Measurements from ENCODE around the gene PARD3B.

GRCh38 chr2:204835786-204836185 is 290.5 kb downstream of the PARD3B start:
- TF ChIP-seq, protein P1, sequence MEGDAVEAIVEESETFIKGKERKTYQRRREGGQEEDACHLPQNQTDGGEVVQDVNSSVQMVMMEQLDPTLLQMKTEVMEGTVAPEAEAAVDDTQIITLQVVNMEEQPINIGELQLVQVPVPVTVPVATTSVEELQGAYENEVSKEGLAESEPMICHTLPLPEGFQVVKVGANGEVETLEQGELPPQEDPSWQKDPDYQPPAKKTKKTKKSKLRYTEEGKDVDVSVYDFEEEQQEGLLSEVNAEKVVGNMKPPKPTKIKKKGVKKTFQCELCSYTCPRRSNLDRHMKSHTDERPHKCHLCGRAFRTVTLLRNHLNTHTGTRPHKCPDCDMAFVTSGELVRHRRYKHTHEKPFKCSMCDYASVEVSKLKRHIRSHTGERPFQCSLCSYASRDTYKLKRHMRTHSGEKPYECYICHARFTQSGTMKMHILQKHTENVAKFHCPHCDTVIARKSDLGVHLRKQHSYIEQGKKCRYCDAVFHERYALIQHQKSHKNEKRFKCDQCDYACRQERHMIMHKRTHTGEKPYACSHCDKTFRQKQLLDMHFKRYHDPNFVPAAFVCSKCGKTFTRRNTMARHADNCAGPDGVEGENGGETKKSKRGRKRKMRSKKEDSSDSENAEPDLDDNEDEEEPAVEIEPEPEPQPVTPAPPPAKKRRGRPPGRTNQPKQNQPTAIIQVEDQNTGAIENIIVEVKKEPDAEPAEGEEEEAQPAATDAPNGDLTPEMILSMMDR (IDR thresholded peaks at IDR 0.05; ENCODE audit: low read depth, low read length, poor library complexity, severe bottlenecking) = no peak
- TF ChIP-seq EZH2phosphoT487 (IDR thresholded peaks at IDR 0.05; ENCODE audit: borderline replicate concordance, low read length) = no peak
